Breast epithelium (tissue), 4 donors: ENCODE results near the gene NR0B2. TPM values are rescaled to one million over a fixed set of nuclear protein-coding genes. Genes with fewer than 3 reads are reported as not detected.

Source experiments
- DNase-seq, 2 donors: peaks; one replicate each; pipeline ENCODE4 v3.0.0-alpha.2; 2019; ENCODE audit warnings: low spot score in 2 of 2
- H3K27ac ChIP-seq, 2 donors: fragments of 200-600 bp; sonication (generic) in 1 of 2; one replicate each; pipeline ENCODE4 v1.5.1; 2016 to 2019; ENCODE audit warnings: mild to moderate bottlenecking in 1 of 2
- H3K27me3 ChIP-seq, 2 donors: fragments of 200-600 bp; sonication (generic) in 1 of 2; one replicate each; pipeline versions ENCODE4 v1.5.1 to v1.6.0; 2017 to 2019; ENCODE audit warnings: control low read depth in 1 of 2, mild to moderate bottlenecking in 1 of 2
- H3K36me3 ChIP-seq: fragments of 200-600 bp; one replicate; pipeline ENCODE4 v1.5.1; 2019
- H3K4me1 ChIP-seq, 2 donors: fragments of 200-600 bp; sonication (generic); one replicate each; pipeline ENCODE4 v1.5.1; 2016 to 2019; ENCODE audit warnings: control low read depth in 1 of 2
- H3K4me3 ChIP-seq, 3 donors: fragments of 200-600 bp; sonication (generic); 1 replicate in 2 of 3; 2 replicates in 1 of 3; pipeline ENCODE4 v1.5.1; 2016 to 2019; ENCODE audit warnings: mild to moderate bottlenecking in 3 of 3, moderate library complexity in 2 of 3
- H3K9me3 ChIP-seq, 2 donors: fragments of 200-600 bp; sonication (generic) in 1 of 2; one replicate each; pipeline ENCODE4 v1.5.1; 2016 to 2019; ENCODE audit warnings: control low read depth in 1 of 2
- CTCF ChIP-seq, 3 donors: fragments of 450-650 bp; IDR thresholded peaks; one replicate each; pipeline ENCODE4 v1.5.1; 2016 to 2017; ENCODE audit warnings: antibody characterized with exemption in 3 of 3, mild to moderate bottlenecking in 3 of 3, moderate library complexity in 3 of 3
- POLR2A ChIP-seq: fragments of 450-650 bp; IDR thresholded peaks from one replicate; pipeline ENCODE4 v1.6.1; 2016; ENCODE audit warnings: antibody characterized with exemption, mild to moderate bottlenecking, moderate library complexity
- POLR2AphosphoS5 ChIP-seq, 3 donors: sonication (generic); formaldehyde crosslinking; IDR thresholded peaks; one replicate each; pipeline ENCODE4 v1.6.1; 2017; ENCODE audit warnings: antibody characterized with exemption in 3 of 3
- intact Hi-C: fragments of 100-400 bp; cut with DNase I; formaldehyde crosslinking; loops from one replicate; pipeline ENCODE4 v1.15.1; 2023; ENCODE audit warnings: low total_unique reads
- total RNA-seq, 3 donors: library from RNA; depleted of rRNA; stranded (reverse); fragments of >200 nt; gene quantifications; one replicate each; pipeline ENCODE4 v1.1.0, GENCODE V29; 2016

The NR0B2 gene
- total RNA-seq, 3 donors from 2014 or later = not detected

GRCh38 chr1:26900815-26901511 is 12.8 kb downstream of the NR0B2 start:
- no peaks in the 10 kb centered on the region for H3K27me3 ChIP-seq
- H3K36me3 ChIP-seq = no peaks in the 10 kb centered on the region
- peak overlapping the region; percentile 83 to 86 for H3K27ac ChIP-seq
- peak overlapping the region; percentile 85 to 98 (median 97) for H3K4me3 ChIP-seq
- DNase-seq = no peak
- peaks cover 4 to 10% of the 10 kb centered on the region in 2 donors for H3K4me1 ChIP-seq
- intact Hi-C loops = no loop called here
- no peaks in the 10 kb centered on the region for H3K9me3 ChIP-seq
- TF ChIP-seq POLR2AphosphoS5 (IDR thresholded peaks at IDR 0.05) = no peak
- TF ChIP-seq POLR2A = no peak
- TF ChIP-seq CTCF (IDR thresholded peaks at IDR 0.05) = no peak

- Histone ChIP-seq H3K36me3 (no peaks in the 10 kb centered on the region), H3K9me3 (no peaks in the 10 kb centered on the region), H3K27ac (peak within 1 kb of the TSS; percentile 83 to 86), H3K4me1 (peaks cover 4 to 10% of the 10 kb centered on the region in 2 donors), H3K27me3 (no peaks in the 10 kb centered on the region), H3K4me3 (peak within 1 kb of the TSS; percentile 85 to 98 (median 97))
- intact Hi-C loops = no loop called here
- TF ChIP-seq POLR2AphosphoS5 (IDR thresholded peaks at IDR 0.05) (peak; percentile 95 to 98 (median 97)), CTCF (IDR thresholded peaks at IDR 0.05) (no peak), POLR2A (peak; percentile 33)
- peak; percentile 90 to 93 for DNase-seq
Observed at GRCh38 chr1:26900001-26900814, 13.6 kb downstream of the NR0B2 start, which contains the start of gene GPATCH3. TSS of gene GPATCH3 (minus strand) at chr1:26900467. CDS start at chr1:26900442, 25 bp downstream.

- DNase-seq = no peak
- no peak overlapping the region for H3K4me3 ChIP-seq
- H3K36me3 ChIP-seq = no peaks in the 10 kb centered on the region
- intact Hi-C loops = no loop called here
- no peaks in the 10 kb centered on the region for H3K27me3 ChIP-seq
- no peak for TF ChIP-seq POLR2A
- H3K27ac ChIP-seq = no peak overlapping the region
- H3K9me3 ChIP-seq = no peaks in the 10 kb centered on the region
- H3K4me1 ChIP-seq = peaks cover 4 to 10% of the 10 kb centered on the region in 2 donors
Observed at GRCh38 chr1:26897351-26897750, 16.4 kb downstream of the NR0B2 start.

- H3K9me3 ChIP-seq = no peaks in the 10 kb centered on the region
- no peak overlapping the region for H3K27ac ChIP-seq
- no peak overlapping the region for H3K4me3 ChIP-seq
- H3K27me3 ChIP-seq = no peaks in the 10 kb centered on the region
- intact Hi-C loops = no loop called here
- TF ChIP-seq POLR2A (no peak), POLR2AphosphoS5 (IDR thresholded peaks at IDR 0.05) (no peak), CTCF (IDR thresholded peaks at IDR 0.05) (no peak)
- H3K36me3 ChIP-seq = no peaks in the 10 kb centered on the region
- H3K4me1 ChIP-seq = peaks cover 4 to 9% of the 10 kb centered on the region in 2 donors
- DNase-seq = no peak
Observed at GRCh38 chr1:26894263-26894662, 19.5 kb downstream of the NR0B2 start.

- H3K9me3 ChIP-seq = no peaks in the 10 kb centered on the region
- no peaks in the 10 kb centered on the region for H3K36me3 ChIP-seq
- DNase-seq = no peak
- no peaks in the 10 kb centered on the region for H3K27me3 ChIP-seq
- intact Hi-C loops = no loop called here
- TF ChIP-seq POLR2A = no peak
- no peak for TF ChIP-seq POLR2AphosphoS5 (IDR thresholded peaks at IDR 0.05)
- TF ChIP-seq CTCF (IDR thresholded peaks at IDR 0.05) = no peak
- peak overlapping the region; percentile 82 to 96 (median 95) for H3K4me3 ChIP-seq
- peak overlapping the region; percentile 87 to 90 for H3K27ac ChIP-seq
- H3K4me1 ChIP-seq = peaks cover 9 to 13% of the 10 kb centered on the region in 2 donors
Observed at GRCh38 chr1:26890467-26890796, 23.3 kb downstream of the NR0B2 start.
